ENCODE data around the gene C5orf63. TPM values are rescaled to one million over a fixed set of nuclear protein-coding genes. Genes with fewer than 3 reads are reported as not detected.

Gene C5orf63
- total and polyA plus RNA-seq, 10 of the 15 experiments (the other 5 are each of a cell fraction or from before 2014, with no cell fraction given) = 8.7 to 54.3 (median 11.9) TPM

DNA sequence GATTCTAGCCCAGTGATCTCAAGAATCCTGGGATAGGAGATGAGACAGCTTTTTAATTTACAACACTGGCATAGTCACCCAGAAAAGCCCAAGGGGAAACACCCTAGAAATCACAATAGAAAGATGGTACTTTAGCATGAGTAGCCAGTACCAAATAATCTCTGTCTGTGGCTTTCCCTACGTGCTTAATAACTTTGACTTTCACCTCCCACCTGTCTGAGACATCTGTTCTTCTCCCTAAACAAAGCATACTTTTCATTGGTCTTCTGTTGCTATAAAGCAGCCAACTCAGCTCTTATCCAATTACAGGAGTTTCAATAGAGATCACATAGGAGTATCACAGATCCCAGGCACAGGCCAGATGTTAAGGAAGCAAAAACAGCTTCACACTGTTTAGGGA lies 53.4 kb downstream of the C5orf63 start:
- in situ Hi-C loops (cut with MboI) (no loop called here), intact Hi-C loops (cut with micrococcal nuclease; ENCODE audit: unreplicated experiment) (loop anchor here (10.0 kb wide), 1 partner anchor 175 kb away; no protein-coding TSS in a partner anchor)
- ATAC-seq = peak; percentile 77
- CTCF ChIA-PET = interaction anchor here (1.4 kb wide), 1 partner anchor 12 kb away, joined by 3 read pairs; no protein-coding TSS in a partner anchor
- no peak for DNase-seq (ENCODE audit: low read depth, low spot score)
- Histone ChIP-seq H3K4me2 (ENCODE audit: control insufficient read depth, insufficient read depth) (peak overlapping the region; percentile 9; the same call in 1 of the 2 replicates), H4K20me1 (ENCODE audit: control insufficient read depth, insufficient read depth) (no peaks in the 10 kb centered on the region), H3K27ac (ENCODE audit: control insufficient read depth, insufficient read depth) (no peak overlapping the region), H3K9ac (ENCODE audit: control insufficient read depth, insufficient read depth, low read length) (no peak overlapping the region), H3K4me3 (no peak overlapping the region), H2AFZ (ENCODE audit: control insufficient read depth, low read depth, low read length) (no peak overlapping the region), H3K36me3 (ENCODE audit: control insufficient read depth in 2 of 2, insufficient read depth in 2 of 2, low read length in 1 of 2) (no peaks in the 10 kb centered on the region), H3K4me1 (ENCODE audit: control insufficient read depth, insufficient read depth, low read length) (no peaks in the 10 kb centered on the region), H3K9me3 (replicated peaks; ENCODE audit: control insufficient read depth, insufficient read depth, low read length) (no peaks in the 10 kb centered on the region), H3K79me2 (ENCODE audit: control insufficient read depth, insufficient read depth, low read length) (no peaks in the 10 kb centered on the region), H3K27me3 (replicated peaks in 1 of 2; ENCODE audit: control insufficient read depth in 2 of 2, insufficient read depth in 2 of 2, low read length in 1 of 2) (no peaks in the 10 kb centered on the region)
- WGBS (ENCODE audit: insufficient coverage, insufficient replicate concordance, low lambda C conversion rate, missing lambda C conversion rate) = 5% methylated on average over 1 of the region's 1 CpG
- FAIRE-seq = no peak
- SMC1A ChIA-PET (ENCODE audit: uncharacterized antibody, unreplicated experiment) = interaction anchor here (0.6 to 1.7 kb wide), 7 partner anchors 8 to 63 kb away, joined by 3 to 5 read pairs (median 3); no protein-coding TSS in a partner anchor
- POLR2A ChIA-PET = interaction anchor here (0.9 to 1.9 kb wide), 6 partner anchors 9 to 52 kb away, joined by 3 to 8 read pairs (median 3); no protein-coding TSS in a partner anchor
- RAD21 ChIA-PET (ENCODE audit: unreplicated experiment) = interaction anchor here (0.8 to 1.9 kb wide), 5 partner anchors 8 to 243 kb away, joined by 3 to 10 read pairs (median 4); partner anchors contain the start of genes LMNB1 and MARCHF3
- BruUV-seq (replicated peaks) = no TSS peak
- TF ChIP-seq MTA2 (IDR thresholded peaks at IDR 0.05; ENCODE audit: low read depth) = peak; percentile 60
- TF ChIP-seq, protein P1, sequence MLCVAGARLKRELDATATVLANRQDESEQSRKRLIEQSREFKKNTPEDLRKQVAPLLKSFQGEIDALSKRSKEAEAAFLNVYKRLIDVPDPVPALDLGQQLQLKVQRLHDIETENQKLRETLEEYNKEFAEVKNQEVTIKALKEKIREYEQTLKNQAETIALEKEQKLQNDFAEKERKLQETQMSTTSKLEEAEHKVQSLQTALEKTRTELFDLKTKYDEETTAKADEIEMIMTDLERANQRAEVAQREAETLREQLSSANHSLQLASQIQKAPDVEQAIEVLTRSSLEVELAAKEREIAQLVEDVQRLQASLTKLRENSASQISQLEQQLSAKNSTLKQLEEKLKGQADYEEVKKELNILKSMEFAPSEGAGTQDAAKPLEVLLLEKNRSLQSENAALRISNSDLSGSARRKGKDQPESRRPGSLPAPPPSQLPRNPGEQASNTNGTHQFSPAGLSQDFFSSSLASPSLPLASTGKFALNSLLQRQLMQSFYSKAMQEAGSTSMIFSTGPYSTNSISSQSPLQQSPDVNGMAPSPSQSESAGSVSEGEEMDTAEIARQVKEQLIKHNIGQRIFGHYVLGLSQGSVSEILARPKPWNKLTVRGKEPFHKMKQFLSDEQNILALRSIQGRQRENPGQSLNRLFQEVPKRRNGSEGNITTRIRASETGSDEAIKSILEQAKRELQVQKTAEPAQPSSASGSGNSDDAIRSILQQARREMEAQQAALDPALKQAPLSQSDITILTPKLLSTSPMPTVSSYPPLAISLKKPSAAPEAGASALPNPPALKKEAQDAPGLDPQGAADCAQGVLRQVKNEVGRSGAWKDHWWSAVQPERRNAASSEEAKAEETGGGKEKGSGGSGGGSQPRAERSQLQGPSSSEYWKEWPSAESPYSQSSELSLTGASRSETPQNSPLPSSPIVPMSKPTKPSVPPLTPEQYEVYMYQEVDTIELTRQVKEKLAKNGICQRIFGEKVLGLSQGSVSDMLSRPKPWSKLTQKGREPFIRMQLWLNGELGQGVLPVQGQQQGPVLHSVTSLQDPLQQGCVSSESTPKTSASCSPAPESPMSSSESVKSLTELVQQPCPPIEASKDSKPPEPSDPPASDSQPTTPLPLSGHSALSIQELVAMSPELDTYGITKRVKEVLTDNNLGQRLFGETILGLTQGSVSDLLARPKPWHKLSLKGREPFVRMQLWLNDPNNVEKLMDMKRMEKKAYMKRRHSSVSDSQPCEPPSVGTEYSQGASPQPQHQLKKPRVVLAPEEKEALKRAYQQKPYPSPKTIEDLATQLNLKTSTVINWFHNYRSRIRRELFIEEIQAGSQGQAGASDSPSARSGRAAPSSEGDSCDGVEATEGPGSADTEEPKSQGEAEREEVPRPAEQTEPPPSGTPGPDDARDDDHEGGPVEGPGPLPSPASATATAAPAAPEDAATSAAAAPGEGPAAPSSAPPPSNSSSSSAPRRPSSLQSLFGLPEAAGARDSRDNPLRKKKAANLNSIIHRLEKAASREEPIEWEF (IDR thresholded peaks at IDR 0.05; ENCODE audit: insufficient replicate concordance, low read depth, low read length) = no peak
- TF ChIP-seq, protein P2, sequence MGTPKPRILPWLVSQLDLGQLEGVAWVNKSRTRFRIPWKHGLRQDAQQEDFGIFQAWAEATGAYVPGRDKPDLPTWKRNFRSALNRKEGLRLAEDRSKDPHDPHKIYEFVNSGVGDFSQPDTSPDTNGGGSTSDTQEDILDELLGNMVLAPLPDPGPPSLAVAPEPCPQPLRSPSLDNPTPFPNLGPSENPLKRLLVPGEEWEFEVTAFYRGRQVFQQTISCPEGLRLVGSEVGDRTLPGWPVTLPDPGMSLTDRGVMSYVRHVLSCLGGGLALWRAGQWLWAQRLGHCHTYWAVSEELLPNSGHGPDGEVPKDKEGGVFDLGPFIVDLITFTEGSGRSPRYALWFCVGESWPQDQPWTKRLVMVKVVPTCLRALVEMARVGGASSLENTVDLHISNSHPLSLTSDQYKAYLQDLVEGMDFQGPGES (IDR thresholded peaks at IDR 0.05) = no peak
- TF ChIP-seq IKZF1 (conservative IDR thresholded peaks at IDR 0.05) = peak; percentile 46
- TF ChIP-seq, protein P3, sequence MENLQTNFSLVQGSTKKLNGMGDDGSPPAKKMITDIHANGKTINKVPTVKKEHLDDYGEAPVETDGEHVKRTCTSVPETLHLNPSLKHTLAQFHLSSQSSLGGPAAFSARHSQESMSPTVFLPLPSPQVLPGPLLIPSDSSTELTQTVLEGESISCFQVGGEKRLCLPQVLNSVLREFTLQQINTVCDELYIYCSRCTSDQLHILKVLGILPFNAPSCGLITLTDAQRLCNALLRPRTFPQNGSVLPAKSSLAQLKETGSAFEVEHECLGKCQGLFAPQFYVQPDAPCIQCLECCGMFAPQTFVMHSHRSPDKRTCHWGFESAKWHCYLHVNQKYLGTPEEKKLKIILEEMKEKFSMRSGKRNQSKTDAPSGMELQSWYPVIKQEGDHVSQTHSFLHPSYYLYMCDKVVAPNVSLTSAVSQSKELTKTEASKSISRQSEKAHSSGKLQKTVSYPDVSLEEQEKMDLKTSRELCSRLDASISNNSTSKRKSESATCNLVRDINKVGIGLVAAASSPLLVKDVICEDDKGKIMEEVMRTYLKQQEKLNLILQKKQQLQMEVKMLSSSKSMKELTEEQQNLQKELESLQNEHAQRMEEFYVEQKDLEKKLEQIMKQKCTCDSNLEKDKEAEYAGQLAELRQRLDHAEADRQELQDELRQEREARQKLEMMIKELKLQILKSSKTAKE (IDR thresholded peaks at IDR 0.05; ENCODE audit: low read depth, poor library complexity, severe bottlenecking) = peak; percentile 25
- TF ChIP-seq, protein P4, sequence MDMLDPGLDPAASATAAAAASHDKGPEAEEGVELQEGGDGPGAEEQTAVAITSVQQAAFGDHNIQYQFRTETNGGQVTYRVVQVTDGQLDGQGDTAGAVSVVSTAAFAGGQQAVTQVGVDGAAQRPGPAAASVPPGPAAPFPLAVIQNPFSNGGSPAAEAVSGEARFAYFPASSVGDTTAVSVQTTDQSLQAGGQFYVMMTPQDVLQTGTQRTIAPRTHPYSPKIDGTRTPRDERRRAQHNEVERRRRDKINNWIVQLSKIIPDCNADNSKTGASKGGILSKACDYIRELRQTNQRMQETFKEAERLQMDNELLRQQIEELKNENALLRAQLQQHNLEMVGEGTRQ (IDR thresholded peaks at IDR 0.05; ENCODE audit: borderline replicate concordance, low read depth, low read length) = no peak
- peak; percentile 18; the same call in 1 of the 2 replicates for TF ChIP-seq RUNX3 (IDR thresholded peaks at IDR 0.05; ENCODE audit: low read length)
- no peak for TF ChIP-seq RBBP5 (conservative IDR thresholded peaks at IDR 0.05)
- TF ChIP-seq, protein P5, sequence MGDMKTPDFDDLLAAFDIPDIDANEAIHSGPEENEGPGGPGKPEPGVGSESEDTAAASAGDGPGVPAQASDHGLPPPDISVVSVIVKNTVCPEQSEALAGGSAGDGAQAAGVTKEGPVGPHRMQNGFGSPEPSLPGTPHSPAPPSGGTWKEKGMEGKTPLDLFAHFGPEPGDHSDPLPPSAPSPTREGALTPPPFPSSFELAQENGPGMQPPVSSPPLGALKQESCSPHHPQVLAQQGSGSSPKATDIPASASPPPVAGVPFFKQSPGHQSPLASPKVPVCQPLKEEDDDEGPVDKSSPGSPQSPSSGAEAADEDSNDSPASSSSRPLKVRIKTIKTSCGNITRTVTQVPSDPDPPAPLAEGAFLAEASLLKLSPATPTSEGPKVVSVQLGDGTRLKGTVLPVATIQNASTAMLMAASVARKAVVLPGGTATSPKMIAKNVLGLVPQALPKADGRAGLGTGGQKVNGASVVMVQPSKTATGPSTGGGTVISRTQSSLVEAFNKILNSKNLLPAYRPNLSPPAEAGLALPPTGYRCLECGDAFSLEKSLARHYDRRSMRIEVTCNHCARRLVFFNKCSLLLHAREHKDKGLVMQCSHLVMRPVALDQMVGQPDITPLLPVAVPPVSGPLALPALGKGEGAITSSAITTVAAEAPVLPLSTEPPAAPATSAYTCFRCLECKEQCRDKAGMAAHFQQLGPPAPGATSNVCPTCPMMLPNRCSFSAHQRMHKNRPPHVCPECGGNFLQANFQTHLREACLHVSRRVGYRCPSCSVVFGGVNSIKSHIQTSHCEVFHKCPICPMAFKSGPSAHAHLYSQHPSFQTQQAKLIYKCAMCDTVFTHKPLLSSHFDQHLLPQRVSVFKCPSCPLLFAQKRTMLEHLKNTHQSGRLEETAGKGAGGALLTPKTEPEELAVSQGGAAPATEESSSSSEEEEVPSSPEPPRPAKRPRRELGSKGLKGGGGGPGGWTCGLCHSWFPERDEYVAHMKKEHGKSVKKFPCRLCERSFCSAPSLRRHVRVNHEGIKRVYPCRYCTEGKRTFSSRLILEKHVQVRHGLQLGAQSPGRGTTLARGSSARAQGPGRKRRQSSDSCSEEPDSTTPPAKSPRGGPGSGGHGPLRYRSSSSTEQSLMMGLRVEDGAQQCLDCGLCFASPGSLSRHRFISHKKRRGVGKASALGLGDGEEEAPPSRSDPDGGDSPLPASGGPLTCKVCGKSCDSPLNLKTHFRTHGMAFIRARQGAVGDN (IDR thresholded peaks at IDR 0.05) = peak; percentile 13; the same call in 1 of the 2 replicates

Measured in GM12878 (cell line).